Heart right ventricle (tissue), 16 donors: ENCODE measurements around the gene LANCL1. TPM values are rescaled to one million over a fixed set of nuclear protein-coding genes. Genes with fewer than 3 reads are reported as not detected.

Experiments used
- ATAC-seq, 8 donors: fragments of 200-7000 bp; cut with Tn5 transposase; one replicate each; pipeline ENCODE4 v1.9.1; 2020; ENCODE audit warnings: mild to moderate bottlenecking in 8 of 8, moderate library complexity in 8 of 8, moderate number of reproducible peaks in 1 of 8
- DNase-seq, 2 donors: peaks; one replicate each; pipeline ENCODE4 v3.0.0-alpha.2; 2020
- H3K27ac ChIP-seq, 10 donors: fragments of 200-600 bp; sonication (generic) in 2 of 10; one replicate each; pipeline versions ENCODE4 v1.5.0 to v1.8.0; 2020 to 2022; ENCODE audit warnings: mild to moderate bottlenecking in 3 of 10
- H3K27me3 ChIP-seq, 7 donors: fragments of 200-600 bp; one replicate each; pipeline ENCODE4 v1.8.0; 2021 to 2022; ENCODE audit warnings: mild to moderate bottlenecking in 2 of 7
- H3K36me3 ChIP-seq, 9 donors: fragments of 200-600 bp; sonication (generic) in 1 of 9; one replicate each; pipeline versions ENCODE4 v1.5.0 to v1.8.0; 2020 to 2022; ENCODE audit warnings: mild to moderate bottlenecking in 2 of 9
- H3K4me1 ChIP-seq, 9 donors: fragments of 200-600 bp; sonication (generic) in 1 of 9; one replicate each; pipeline versions ENCODE4 v1.5.0 to v1.8.0; 2020 to 2022; ENCODE audit warnings: mild to moderate bottlenecking in 4 of 9
- H3K4me3 ChIP-seq, 10 donors: fragments of 200-600 bp; sonication (generic) in 2 of 10; one replicate each; pipeline versions ENCODE4 v1.5.0 to v1.8.0; 2020 to 2022; ENCODE audit warnings: mild to moderate bottlenecking in 7 of 10, moderate library complexity in 2 of 10
- H3K9me3 ChIP-seq, 11 donors: fragments of 200-600 bp in 10 of 11; sonication (generic) in 2 of 11; one replicate each; pipeline versions ENCODE4 v1.5.0 to v1.8.0; 2013 to 2022; ENCODE audit warnings: mild to moderate bottlenecking in 2 of 11, control low read depth in 1 of 11, moderate library complexity in 1 of 11
- CTCF ChIP-seq, 9 donors: fragments of 200-600 bp; sonication (generic) in 2 of 9; IDR thresholded peaks; one replicate each; pipeline versions ENCODE4 v1.5.0 to v1.8.0; 2021 to 2022; ENCODE audit warnings: antibody characterized with exemption in 9 of 9, mild to moderate bottlenecking in 5 of 9, moderate library complexity in 1 of 9
- WGBS, 2 donors: extraction: QIAGEN DNeasy Blood & Tissue Kit; methylation state at CpG; one replicate each; pipeline ENCODE4 v1.1.7; 2013; ENCODE audit warnings: inconsistent platforms in 1 of 2; 5-methylcytosine and 5-hydroxymethylcytosine counted together
- intact Hi-C, 10 donors: fragments of 100-400 bp; cut with DNase I; formaldehyde crosslinking; loops; one replicate each; pipeline versions ENCODE4 v1.11.1 to v1.14.2; 2022
- polyA plus RNA-seq, 2 donors: library from polyadenylated mRNA; stranded (reverse); fragments of 200-250 nt; gene quantifications; one replicate each; pipeline ENCODE4 v1.2.3, GENCODE V29; 2013
- total RNA-seq, 10 donors: library from RNA; stranded (reverse); fragmentation: NEBNext Ultra II Directional in 3 of 10; extraction: Animal tissue kit (Norgen Biotek cat#: 25700) in 3 of 10; gene quantifications; one replicate each; pipeline versions ENCODE4 v1.2.1 to v1.2.4, GENCODE V29; 2021 to 2023
- donor health status: Arrhythmogenic right ventricular cardiomyopathy.
- donor health status: ischemic (EF 13 %, LVEDD 7.1; RV severe dilation, severe dysfunction).
- donor health status: healthy with polysubstance abuse.
- donor health status: DM: no; HTN: yes; CAD: no.
- donor health status: DM: no; HTN: no; CAD: no.
- donor health status: ischemic (EF 25% LVEDD 6.9; RV normal size, moderate dysfunction).
- donor health status: ischemic (EF 25% LVEDD 5.7; RV mildly dilated, moderate dysfunction).
- donor health status: healthy.
- donor health status: DM: yes; HTN: yes; CAD: no.
- donor health status: Ischemic cardiomyopathy.
- donor health status: ischemic (EF 35%, LVEDD 5.7; RV mildly dilated, moderate dysfunction).
- donor health status: nonischemic (EF 11% LVEDD 7.7; RV severe dilation, severe dysfunction).
- donor health status: DM: yes; HTN: yes; CAD: no.
- donor health status: PGD.
- donor health status: ischemic (EF 29% LVEDD 5.4; RV normal size, mild dysfunction).
- donor health status: nonischemic (EF 23%, LVEDD 6.1; RV moderate dilation, normal function).

LANCL1 gene
- total and polyA plus RNA-seq, 12 donors = 5.9 to 76.1 (median 58.9) TPM

- H3K9me3 ChIP-seq = no peaks in the 10 kb centered on the region
- H3K4me3 ChIP-seq = no peak overlapping the region
- DNase-seq (no peak), ATAC-seq (no peak)
- peaks cover 0 to 99% (median 20%) of the 10 kb centered on the region in 9 donors for H3K36me3 ChIP-seq
- no peaks in the 10 kb centered on the region for H3K27me3 ChIP-seq
- 85 to 98% methylated on average over 5 of the region's 5 CpGs for WGBS, 2 donors
- H3K27ac ChIP-seq = no peak overlapping the region
- no peak for TF ChIP-seq CTCF (IDR thresholded peaks at IDR 0.05)
- peaks cover 0 to 8% (median 0%) of the 10 kb centered on the region in 9 donors for H3K4me1 ChIP-seq
- intact Hi-C loops = no loop called here
Measured at GRCh38 chr2:210459880-210460279, 16.7 kb downstream of the LANCL1 start.

GRCh38 chr2:210459407-210459806 is 17.2 kb downstream of the LANCL1 start:
- Histone ChIP-seq H3K9me3 (no peaks in the 10 kb centered on the region), H3K4me1 (peaks cover 0 to 8% (median 0%) of the 10 kb centered on the region in 9 donors), H3K4me3 (no peak overlapping the region), H3K36me3 (peaks cover 0 to 100% (median 24%) of the 10 kb centered on the region in 9 donors), H3K27ac (no peak overlapping the region), H3K27me3 (no peaks in the 10 kb centered on the region)
- DNase-seq (no peak), ATAC-seq (no peak)
- WGBS, 2 donors = 89 to 94% methylated on average over 3 of the region's 3 CpGs
- TF ChIP-seq CTCF (IDR thresholded peaks at IDR 0.05) = no peak
- intact Hi-C loops = no loop called here

GRCh38 chr2:210458395-210458794 is 18.2 kb downstream of the LANCL1 start:
- no peaks in the 10 kb centered on the region for H3K27me3 ChIP-seq
- TF ChIP-seq CTCF (IDR thresholded peaks at IDR 0.05) = no peak
- DNase-seq = no peak
- H3K27ac ChIP-seq = no peak overlapping the region
- no peaks in the 10 kb centered on the region for H3K9me3 ChIP-seq
- WGBS, 2 donors = 98% methylated on average over 4 of the region's 4 CpGs
- H3K4me1 ChIP-seq = peaks cover 0 to 8% (median 0%) of the 10 kb centered on the region in 9 donors
- ATAC-seq = no peak
- intact Hi-C loops = no loop called here
- peaks cover 0 to 100% (median 24%) of the 10 kb centered on the region in 9 donors for H3K36me3 ChIP-seq
- no peak overlapping the region for H3K4me3 ChIP-seq

- DNase-seq (no peak), ATAC-seq (no peak)
- H3K36me3 ChIP-seq = peaks cover 0 to 100% (median 27%) of the 10 kb centered on the region in 9 donors
- no peak overlapping the region for H3K4me3 ChIP-seq
- no peak for TF ChIP-seq CTCF (IDR thresholded peaks at IDR 0.05)
- no peaks in the 10 kb centered on the region for H3K27me3 ChIP-seq
- WGBS, 2 donors = 89 to 96% methylated on average over 1 of the region's 1 CpG
- no peaks in the 10 kb centered on the region for H3K4me1 ChIP-seq
- intact Hi-C loops = no loop called here
- H3K27ac ChIP-seq = no peak overlapping the region
- no peaks in the 10 kb centered on the region for H3K9me3 ChIP-seq
Measured at GRCh38 chr2:210456571-210456970, 20.0 kb downstream of the LANCL1 start.
